IMR-90 (cell line): Measurements from ENCODE around the gene PTPRG. TPM values are rescaled to one million over a fixed set of nuclear protein-coding genes. Genes with fewer than 3 reads are reported as not detected.

Experiments used
- ATAC-seq: fragments of 200-7000 bp; cut with Tn5 transposase; 2 replicates; pipeline ENCODE4 v1.9.1; 2020; ENCODE audit warnings: low read depth, mild to moderate bottlenecking, moderate library complexity
- BruUV-seq: library from RNA; stranded (reverse); fragments of 400-500 nt; replicated peaks from 2 replicates; lab custom pipeline; 2021; lab: Mats Ljungman, UMichigan
- CTCF ChIA-PET: fragments of 300-600 bp; formaldehyde crosslinking; extraction: SDS; loops from one replicate; lab custom pipeline; 2021; ENCODE audit warnings: antibody characterized with exemption; lab: Yijun Ruan, JAX
- POLR2A ChIA-PET: fragments of 300-600 bp; sonication (Branson Sonifier 250); formaldehyde crosslinking; loops from one replicate; lab custom pipeline; 2022; ENCODE audit warnings: antibody characterized with exemption; ENCODE audit not compliant: unreplicated experiment; lab: Charles Lee
- DNase-seq: peaks from one replicate; pipeline ENCODE4 v3.0.0; 2013
- H2AFZ ChIP-seq: replicated peaks from 2 replicates; pipeline ENCODE3; 2013; ENCODE audit warnings: low read length, mild to moderate bottlenecking; ENCODE audit not compliant: poor library complexity
- H2AK5ac ChIP-seq: 2 replicates; pipeline ENCODE4 v1.6.1; 2013; ENCODE audit warnings: low read depth, low read length, inconsistent platforms
- H2AK9ac ChIP-seq: replicated peaks from 2 replicates; pipeline ENCODE3; 2013; ENCODE audit warnings: mild to moderate bottlenecking, low read depth, low read length, moderate library complexity; ENCODE audit not compliant: poor library complexity
- H2BK120ac ChIP-seq: 2 replicates; pipeline ENCODE4 v1.6.1; 2013; ENCODE audit warnings: low read depth, low read length, inconsistent platforms
- H2BK15ac ChIP-seq: 3 replicates; pipeline ENCODE4 v1.6.1; 2013; ENCODE audit warnings: low read depth, low read length, inconsistent platforms
- H2BK20ac ChIP-seq: 2 replicates; pipeline ENCODE4 v1.6.1; 2013; ENCODE audit warnings: low read depth, mild to moderate bottlenecking, inconsistent platforms, low read length, moderate library complexity
- H2BK5ac ChIP-seq: 2 replicates; pipeline ENCODE4 v1.6.1; 2013; ENCODE audit warnings: mild to moderate bottlenecking, low read depth, low read length, inconsistent platforms; ENCODE audit not compliant: poor library complexity, severe bottlenecking
- H3K14ac ChIP-seq: replicated peaks from 2 replicates; pipeline ENCODE4 v1.6.1; 2013; ENCODE audit warnings: low read depth, low read length, inconsistent platforms
- H3K18ac ChIP-seq: 2 replicates; pipeline ENCODE4 v1.6.1; 2013; ENCODE audit warnings: low read depth, low read length, control low read depth
- H3K23ac ChIP-seq: 2 replicates; pipeline ENCODE4 v1.6.1; 2013; ENCODE audit warnings: low read depth, low read length, inconsistent platforms
- H3K27ac ChIP-seq: 2 replicates; pipeline ENCODE4 v1.5.1; 2013; ENCODE audit warnings: mild to moderate bottlenecking, control low read depth, low read length; ENCODE audit not compliant: insufficient read depth
- H3K27me3 ChIP-seq: 2 replicates; pipeline ENCODE4 v1.6.1; 2013; ENCODE audit warnings: low read length; ENCODE audit not compliant: control insufficient read depth, insufficient read depth
- H3K36me3 ChIP-seq: 2 replicates; pipeline ENCODE4 v1.6.1; 2013; ENCODE audit warnings: low read length, mixed read lengths; ENCODE audit not compliant: control insufficient read depth, insufficient read depth
- H3K4ac ChIP-seq: 2 replicates; pipeline ENCODE4 v1.6.1; 2013; ENCODE audit warnings: low read depth, low read length, inconsistent platforms
- H3K4me1 ChIP-seq: 2 replicates; pipeline ENCODE4 v1.6.1; 2013; ENCODE audit warnings: low read length, mixed read lengths; ENCODE audit not compliant: control insufficient read depth, insufficient read depth
- H3K4me2 ChIP-seq: 2 replicates; pipeline ENCODE4 v1.6.1; 2013; ENCODE audit warnings: low read depth, mild to moderate bottlenecking, control low read depth, low read length, moderate library complexity
- H3K4me3 ChIP-seq: 2 replicates; pipeline ENCODE4 v1.5.1; 2013; ENCODE audit warnings: low read depth, mild to moderate bottlenecking, control low read depth, low read length, moderate library complexity; ENCODE audit not compliant: insufficient read depth
- H3K56ac ChIP-seq: 2 replicates; pipeline ENCODE4 v1.6.1; 2013; ENCODE audit warnings: low read length, inconsistent platforms; ENCODE audit not compliant: insufficient read depth; ENCODE audit errors: extremely low read depth
- H3K79me1 ChIP-seq, 2 experiments: 2 replicates each; pipeline ENCODE4 v1.6.1; 2013; ENCODE audit warnings: low read length in 2 of 2, inconsistent platforms in 1 of 2, low read depth in 1 of 2
- H3K9ac ChIP-seq: 2 replicates; pipeline ENCODE4 v1.6.1; 2013; ENCODE audit warnings: low read depth, low read length, control low read depth
- H3K9me1 ChIP-seq: 2 replicates; pipeline ENCODE4 v1.6.1; 2013; ENCODE audit warnings: low read length, inconsistent platforms; ENCODE audit not compliant: insufficient read depth
- H3K9me3 ChIP-seq: 2 replicates; pipeline ENCODE4 v1.6.1; 2013; ENCODE audit warnings: low read length; ENCODE audit not compliant: control insufficient read depth, insufficient read depth
- H4K20me1 ChIP-seq: 2 replicates; pipeline ENCODE4 v1.6.1; 2013; ENCODE audit warnings: low read length, inconsistent platforms; ENCODE audit not compliant: insufficient read depth
- H4K5ac ChIP-seq: 2 replicates; pipeline ENCODE4 v1.6.1; 2013; ENCODE audit warnings: mild to moderate bottlenecking, low read depth, low read length, control low read depth
- H4K8ac ChIP-seq, 2 experiments: 2 replicates each; pipeline ENCODE4 v1.6.1; 2013; ENCODE audit warnings: low read depth in 2 of 2, low read length in 2 of 2, control low read depth in 1 of 2, inconsistent platforms in 1 of 2
- H4K91ac ChIP-seq: 2 replicates; pipeline ENCODE4 v1.6.1; 2013; ENCODE audit warnings: low read depth, low read length, inconsistent platforms; ENCODE audit not compliant: insufficient read depth
- BHLHE40 ChIP-seq: fragments of 150-350 bp; IDR thresholded peaks from 2 replicates; pipeline ENCODE4 v1.6.1; 2016; ENCODE audit warnings: mild to moderate bottlenecking, low read depth, low read length
- CEBPB ChIP-seq: IDR thresholded peaks from 2 replicates; pipeline ENCODE4 v1.6.1; 2012; ENCODE audit warnings: low read depth, low read length, improper control_type of control experiment
- ELK1 ChIP-seq: fragments of 150-350 bp; IDR thresholded peaks from 2 replicates; pipeline ENCODE4 v1.6.1; 2016; ENCODE audit warnings: low read depth, mild to moderate bottlenecking, low read length, moderate library complexity, borderline replicate concordance
- MXI1 ChIP-seq: IDR thresholded peaks from 2 replicates; pipeline ENCODE4 v1.6.1; 2012; ENCODE audit warnings: low read depth, mild to moderate bottlenecking, low read length, moderate library complexity, borderline replicate concordance
- NFE2L2 ChIP-seq: fragments of 150-350 bp; IDR thresholded peaks from 2 replicates; pipeline ENCODE4 v1.6.1; 2016; ENCODE audit warnings: low read depth, mild to moderate bottlenecking, low read length
- POLR2A ChIP-seq: IDR thresholded peaks from 2 replicates; pipeline ENCODE4 v1.6.1; 2012; ENCODE audit warnings: mild to moderate bottlenecking, low read depth, low read length
- RFX5 ChIP-seq: IDR thresholded peaks from 2 replicates; pipeline ENCODE4 v1.8.0; 2012; ENCODE audit warnings: low read depth, mild to moderate bottlenecking, low read length, moderate library complexity
- WGBS, 2 experiments: methylation state at CpG; one replicate each; pipeline versions ENCODE4 v1.1.5 to v1.1.7; 2013; ENCODE audit warnings: missing lambda C conversion rate in 2 of 2; ENCODE audit not compliant: insufficient read length in 1 of 2; ENCODE audit errors: extremely low coverage in 2 of 2; 5-methylcytosine and 5-hydroxymethylcytosine counted together
- dilution Hi-C: fragments of 300-500 bp; cut with HindIII; formaldehyde crosslinking; loops from one replicate; pipeline ENCODE4 v1.14.3; 2018; ENCODE audit warnings: low sequenced_read_pairs; ENCODE audit not compliant: unreplicated experiment
- in situ Hi-C: fragments of 300-500 bp; cut with MboI; formaldehyde crosslinking; loops from 3 replicates; pipeline ENCODE4 v1.14.3; 2019; ENCODE audit warnings: low sequenced_read_pairs, inconsistent platforms, mixed read lengths
- intact Hi-C: fragments of 100-400 bp; cut with micrococcal nuclease; formaldehyde crosslinking; loops from 2 replicates; pipeline ENCODE4 v1.10.0; 2022
- polyA plus RNA-seq, 3 experiments: library from polyadenylated mRNA; depleted of rRNA; stranded (reverse); fragments of >200 nt; gene quantifications; 2 replicates each; pipeline ENCODE4 v1.2.3, GENCODE V29; 2012; ENCODE audit warnings: low replicate concordance in 1 of 3
- total RNA-seq: library from RNA; depleted of rRNA; stranded (reverse); fragments of >200 nt; gene quantifications from 2 replicates; pipeline ENCODE4 v1.2.3, GENCODE V29; 2012
- TF ChIP-seq, protein P1 (sequence below): fragments of 150-350 bp; IDR thresholded peaks from 2 replicates; pipeline ENCODE4 v1.6.1; 2017; ENCODE audit warnings: mild to moderate bottlenecking, antibody characterized with exemption, low read length, low read depth

PTPRG gene
- total and polyA plus RNA-seq, 2 of the 4 experiments (the other 2 are of a cell fraction): 7.7 to 31.0 TPM

DNA sequence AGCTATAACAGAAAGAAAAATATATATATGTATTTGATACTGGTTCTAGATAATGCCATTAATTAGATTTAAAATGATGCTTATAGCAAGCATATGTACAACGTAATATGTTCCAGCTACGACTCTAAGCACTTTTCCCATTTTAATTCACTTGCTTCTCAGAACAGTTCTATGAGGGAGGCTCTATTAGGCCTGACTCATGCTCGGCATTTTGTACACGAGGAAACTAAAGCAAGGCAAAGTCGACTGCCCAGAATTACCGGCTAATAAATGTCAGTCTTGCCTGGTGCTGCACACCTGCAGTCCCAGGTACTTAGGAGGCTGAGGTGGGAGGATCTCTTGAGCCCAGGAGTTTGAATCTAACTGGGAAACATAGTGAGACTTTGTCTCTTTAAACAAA is 106.0 kb downstream of the PTPRG start:
- BruUV-seq: no TSS peak
- Histone ChIP-seq H3K27ac (no peak overlapping the region), H2BK120ac (no peak overlapping the region), H3K27me3 (no peaks in the 10 kb centered on the region), H3K9ac (no peak overlapping the region), H3K4ac (no peak overlapping the region), H2BK20ac (no peak overlapping the region), H4K5ac (no peak overlapping the region), H3K79me1 (peaks cover 27 to 65% of the 10 kb centered on the region in 2 experiments), H3K4me2 (no peak overlapping the region), H2AK9ac (no peak overlapping the region), H2AFZ (no peak overlapping the region), H3K14ac (no peak overlapping the region), H3K9me3 (no peaks in the 10 kb centered on the region), H4K20me1 (peaks cover 10% of the 10 kb centered on the region; the same call in 1 of the 2 replicates), H3K18ac (no peak overlapping the region), H3K23ac (no peak overlapping the region), H2BK15ac (no peak overlapping the region), H4K8ac (no peak overlapping the region), H3K9me1 (peaks cover 14% of the 10 kb centered on the region), H3K56ac (no peak overlapping the region), H2BK5ac (no peak overlapping the region), H4K91ac (no peak overlapping the region), H3K4me1 (peaks cover 8% of the 10 kb centered on the region; the same call in 1 of the 2 replicates), H2AK5ac (no peak overlapping the region), H3K4me3 (no peak overlapping the region), H3K36me3 (no peaks in the 10 kb centered on the region)
- in situ Hi-C loops (no loop called here), dilution Hi-C loops (no loop called here), intact Hi-C loops (no loop called here)
- POLR2A ChIA-PET: no interaction called here
- TF ChIP-seq, protein P1, sequence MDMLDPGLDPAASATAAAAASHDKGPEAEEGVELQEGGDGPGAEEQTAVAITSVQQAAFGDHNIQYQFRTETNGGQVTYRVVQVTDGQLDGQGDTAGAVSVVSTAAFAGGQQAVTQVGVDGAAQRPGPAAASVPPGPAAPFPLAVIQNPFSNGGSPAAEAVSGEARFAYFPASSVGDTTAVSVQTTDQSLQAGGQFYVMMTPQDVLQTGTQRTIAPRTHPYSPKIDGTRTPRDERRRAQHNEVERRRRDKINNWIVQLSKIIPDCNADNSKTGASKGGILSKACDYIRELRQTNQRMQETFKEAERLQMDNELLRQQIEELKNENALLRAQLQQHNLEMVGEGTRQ: no peak
- TF ChIP-seq MXI1 (no peak), RFX5 (no peak), NFE2L2 (no peak), ELK1 (no peak), POLR2A (no peak), CEBPB (no peak), BHLHE40 (no peak)
- DNase-seq (no peak), ATAC-seq (no peak)
- CTCF ChIA-PET: no interaction called here
- WGBS, 2 experiments: no CpG with 5 or more reads among the region's 6 CpGs
